Endothelial cell of umbilical vein (primary cell): ENCODE measurements around the gene SCG2. TPM values are rescaled to one million over a fixed set of nuclear protein-coding genes. Genes with fewer than 3 reads are reported as not detected.

Experiments used
- BruUV-seq: library from RNA; stranded (reverse); fragments of 400-500 nt; replicated peaks from 2 replicates; lab custom pipeline; 2021; lab: Mats Ljungman, UMichigan
- CTCF ChIA-PET: fragments of 300-600, 350-600 bp; sonication (Branson Sonifier 250); formaldehyde crosslinking; loops from one replicate; lab custom pipeline; 2021; ENCODE audit warnings: antibody characterized with exemption, inconsistent platforms; lab: Charles Lee
- POLR2A ChIA-PET: fragments of 300-600, 350-600 bp; sonication (Branson Sonifier 250); formaldehyde crosslinking; loops from one replicate; lab custom pipeline; 2021; ENCODE audit warnings: antibody characterized with exemption, inconsistent platforms; lab: Charles Lee
- DNase-seq: peaks from one replicate; pipeline ENCODE4 v3.0.0-alpha.2; 2011; ENCODE audit warnings: low read depth, low spot score
- FAIRE-seq: peaks from 2 replicates; lab custom pipeline; 2011; peaks lifted over from hg19 to GRCh38; lab: Jason Lieb, UNC
- H2AFZ ChIP-seq: 2 replicates; pipeline ENCODE4 v1.6.0; 2012; ENCODE audit warnings: low read depth, low read length, control low read depth, inconsistent platforms
- H3K27ac ChIP-seq: 2 replicates; pipeline ENCODE4 v1.5.1; 2011; ENCODE audit warnings: low read depth, mild to moderate bottlenecking, control low read depth, low read length, moderate library complexity; ENCODE audit not compliant: insufficient read depth
- H3K27me3 ChIP-seq, 2 experiments: 2 replicates each; pipeline versions ENCODE4 v1.6.0 to v1.6.1; 2011; ENCODE audit warnings: low read length in 2 of 2, mixed read lengths in 1 of 2; ENCODE audit not compliant: control insufficient read depth in 2 of 2, insufficient read depth in 2 of 2
- H3K36me3 ChIP-seq, 2 experiments: 2 replicates in 1 of 2; 3 replicates in 1 of 2; pipeline ENCODE4 v1.5.1; 2011; ENCODE audit warnings: low read length in 2 of 2, mild to moderate bottlenecking in 1 of 2, moderate library complexity in 1 of 2; ENCODE audit not compliant: control insufficient read depth in 2 of 2, insufficient read depth in 2 of 2; ENCODE audit errors: extremely low read depth in 1 of 2
- H3K4me1 ChIP-seq: 3 replicates; pipeline ENCODE4 v1.5.1; 2011; ENCODE audit warnings: mild to moderate bottlenecking, low read length; ENCODE audit not compliant: control insufficient read depth, insufficient read depth; ENCODE audit errors: extremely low read depth
- H3K4me2 ChIP-seq: 2 replicates; pipeline ENCODE4 v1.6.1; 2011; ENCODE audit warnings: low read length, control low read depth, mixed read lengths; ENCODE audit not compliant: insufficient read depth
- H3K4me3 ChIP-seq, 3 experiments: fragments of 200-600 bp in 1 of 3; sonication (generic), shearing (Covaris generic) in 1 of 3; replicated peaks in 1 of 3; 2 replicates each; pipeline ENCODE4 v1.5.1; 2011 to 2016; ENCODE audit warnings: control low read depth in 3 of 3, low read length in 3 of 3, mild to moderate bottlenecking in 2 of 3, inconsistent platforms in 1 of 3, low read depth in 1 of 3, moderate library complexity in 1 of 3; ENCODE audit not compliant: insufficient read depth in 1 of 3
- H3K79me2 ChIP-seq: 2 replicates; pipeline ENCODE4 v1.6.0; 2012; ENCODE audit warnings: low read length, inconsistent platforms; ENCODE audit not compliant: control insufficient read depth, insufficient read depth
- H3K9ac ChIP-seq: replicated peaks from 2 replicates; pipeline ENCODE3; 2011; ENCODE audit warnings: low read length, control low read depth; ENCODE audit not compliant: insufficient read depth; ENCODE audit errors: extremely low read depth
- H3K9me1 ChIP-seq: replicated peaks from 3 replicates; pipeline ENCODE4 v1.6.0; 2011; ENCODE audit warnings: mild to moderate bottlenecking, low read length; ENCODE audit not compliant: control insufficient read depth, insufficient read depth; ENCODE audit errors: extremely low read depth
- H3K9me3 ChIP-seq: replicated peaks from 2 replicates; pipeline ENCODE4 v1.5.1; 2012; ENCODE audit warnings: low read length, inconsistent platforms; ENCODE audit not compliant: control insufficient read depth, insufficient read depth
- H4K20me1 ChIP-seq: replicated peaks from 2 replicates; pipeline ENCODE3; 2011; ENCODE audit warnings: mild to moderate bottlenecking, low read length; ENCODE audit not compliant: control insufficient read depth, insufficient read depth; ENCODE audit errors: extremely low read depth
- CTCF ChIP-seq, 2 donors: IDR thresholded peaks; 1 replicate in 1 of 2; 2 replicates in 1 of 2; pipeline ENCODE4 v1.5.1; 2011; ENCODE audit warnings: low read length in 2 of 2, mild to moderate bottlenecking in 2 of 2, moderate library complexity in 2 of 2, control low read depth in 1 of 2, inconsistent platforms in 1 of 2, low read depth in 1 of 2; ENCODE audit not compliant: insufficient read depth in 1 of 2; ENCODE audit errors: extremely low read depth in 1 of 2
- EZH2 ChIP-seq: IDR thresholded peaks from 2 replicates; pipeline ENCODE4 v1.6.1; 2012; ENCODE audit warnings: borderline replicate concordance, low read depth, mild to moderate bottlenecking, moderate library complexity, low read length, inconsistent platforms; ENCODE audit not compliant: severe bottlenecking
- FOS ChIP-seq: IDR thresholded peaks from 2 replicates; pipeline ENCODE4 v1.6.1; 2011; ENCODE audit warnings: mild to moderate bottlenecking, low read length, moderate library complexity, borderline replicate concordance; ENCODE audit not compliant: insufficient read depth
- GATA2 ChIP-seq: IDR thresholded peaks from 2 replicates; pipeline ENCODE4 v1.7.0; 2011; ENCODE audit warnings: low read depth, mild to moderate bottlenecking, moderate library complexity, mixed read lengths, low read length; ENCODE audit not compliant: insufficient read length, insufficient read depth
- JUN ChIP-seq: IDR thresholded peaks from 2 replicates; pipeline ENCODE4 v1.6.1; 2011; ENCODE audit warnings: borderline replicate concordance, low read depth; ENCODE audit not compliant: insufficient read length, insufficient read depth
- MAX ChIP-seq: IDR thresholded peaks from 2 replicates; pipeline ENCODE4 v1.6.1; 2011; ENCODE audit not compliant: insufficient read depth, insufficient read length
- POLR2A ChIP-seq: IDR thresholded peaks from 2 replicates; pipeline ENCODE4 v1.6.1; 2012; ENCODE audit warnings: low read depth, mild to moderate bottlenecking, control low read depth, low read length
- dilution Hi-C: fragments of 300-500 bp; cut with MboI; formaldehyde crosslinking; loops from one replicate; pipeline ENCODE4 v1.15.0; 2019; ENCODE audit warnings: low sequenced_read_pairs; ENCODE audit not compliant: extremely low pct_ligation_motif_present
- intact Hi-C: fragments of 100-400 bp; cut with micrococcal nuclease; formaldehyde crosslinking; loops from one replicate; pipeline ENCODE4 v1.10.0; 2022
- polyA plus RNA-seq, 4 experiments: library from polyadenylated mRNA; depleted of rRNA in 3 of 4; stranded (reverse) in 3 of 4; unstranded in 1 of 4; fragments of >200 nt; gene quantifications; 2 replicates each; pipeline versions ENCODE4 v1.2.1 to v1.2.3, GENCODE V29; 2011 to 2012; ENCODE audit warnings: missing spikeins in 1 of 4
- total RNA-seq: library from RNA; stranded (reverse); gene quantifications from 2 replicates; pipeline ENCODE4 v1.2.3, GENCODE V29; 2021

SCG2 gene
- total and polyA plus RNA-seq, 2 donors (not counting 3 experiments of a cell fraction or from before 2014, with no cell fraction given) = not detected

- BruUV-seq = no TSS peak
- H3K9me1 ChIP-seq = no peaks in the 10 kb centered on the region
- H3K9me3 ChIP-seq = no peaks in the 10 kb centered on the region
- H2AFZ ChIP-seq = no peak overlapping the region
- FAIRE-seq (no peak), DNase-seq (no peak)
- no peaks in the 10 kb centered on the region for H4K20me1 ChIP-seq
- no peak overlapping the region for H3K4me3 ChIP-seq
- TF ChIP-seq FOS (no peak), POLR2A (no peak), EZH2 (no peak), GATA2 (no peak), JUN (no peak), CTCF (IDR thresholded peaks at IDR 0.05; ENCODE audit: extremely low read depth in 1 of 2, insufficient read depth in 1 of 2, low read depth in 1 of 2, low read length in 2 of 2) (no peak), MAX (no peak)
- peaks cover 10% of the 10 kb centered on the region for H3K4me1 ChIP-seq
- no peak overlapping the region for H3K9ac ChIP-seq
- dilution Hi-C loops (no loop called here), intact Hi-C loops (loop anchor here (5.0 to 10.0 kb wide), 3 partner anchors 183 to 510 kb away; no protein-coding TSS in a partner anchor)
- H3K27ac ChIP-seq = no peak overlapping the region
- no peaks in the 10 kb centered on the region for H3K36me3 ChIP-seq
- no peaks in the 10 kb centered on the region for H3K79me2 ChIP-seq
- ChIA-PET POLR2A (no interaction called here), CTCF (no interaction called here)
- peaks cover 8 to 10% of the 10 kb centered on the region in 2 experiments for H3K27me3 ChIP-seq
- no peak overlapping the region for H3K4me2 ChIP-seq
Measured at GRCh38 chr2:223614534-223614933, 12.4 kb upstream of the SCG2 start.
